ENCODE data around the gene TEX51.

DNA sequence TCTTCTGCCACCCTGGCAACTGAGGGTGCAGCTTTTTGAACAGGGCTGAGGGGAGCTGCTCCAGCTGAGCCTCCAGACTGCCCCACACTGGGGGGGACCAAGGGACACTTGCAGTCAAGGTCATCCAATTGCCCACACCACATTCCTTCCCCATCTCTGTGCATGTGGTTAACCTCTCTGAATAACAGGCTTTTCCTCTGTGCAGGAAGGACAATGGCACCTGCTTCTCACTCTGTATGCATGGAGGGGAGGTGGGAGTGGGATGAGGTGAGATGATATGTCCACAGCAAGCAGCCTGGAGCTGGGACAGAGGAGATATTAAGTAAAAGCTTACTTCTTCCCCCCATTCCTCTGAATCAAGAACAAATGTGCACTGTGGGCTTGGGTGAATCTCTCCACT, 39.1 kb upstream of the TEX51 start:
- TF ChIP-seq, protein P1, sequence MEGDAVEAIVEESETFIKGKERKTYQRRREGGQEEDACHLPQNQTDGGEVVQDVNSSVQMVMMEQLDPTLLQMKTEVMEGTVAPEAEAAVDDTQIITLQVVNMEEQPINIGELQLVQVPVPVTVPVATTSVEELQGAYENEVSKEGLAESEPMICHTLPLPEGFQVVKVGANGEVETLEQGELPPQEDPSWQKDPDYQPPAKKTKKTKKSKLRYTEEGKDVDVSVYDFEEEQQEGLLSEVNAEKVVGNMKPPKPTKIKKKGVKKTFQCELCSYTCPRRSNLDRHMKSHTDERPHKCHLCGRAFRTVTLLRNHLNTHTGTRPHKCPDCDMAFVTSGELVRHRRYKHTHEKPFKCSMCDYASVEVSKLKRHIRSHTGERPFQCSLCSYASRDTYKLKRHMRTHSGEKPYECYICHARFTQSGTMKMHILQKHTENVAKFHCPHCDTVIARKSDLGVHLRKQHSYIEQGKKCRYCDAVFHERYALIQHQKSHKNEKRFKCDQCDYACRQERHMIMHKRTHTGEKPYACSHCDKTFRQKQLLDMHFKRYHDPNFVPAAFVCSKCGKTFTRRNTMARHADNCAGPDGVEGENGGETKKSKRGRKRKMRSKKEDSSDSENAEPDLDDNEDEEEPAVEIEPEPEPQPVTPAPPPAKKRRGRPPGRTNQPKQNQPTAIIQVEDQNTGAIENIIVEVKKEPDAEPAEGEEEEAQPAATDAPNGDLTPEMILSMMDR (IDR thresholded peaks at IDR 0.05) = no peak
- TF ChIP-seq POLR2A (IDR thresholded peaks at IDR 0.05) = no peak
